Measurements from ENCODE around the gene SH3BP4.

SH3BP4 gene

GRCh38 chr2:234997389-234997788 is 45.6 kb downstream of the SH3BP4 start:
- Histone ChIP-seq H3K27ac (ENCODE audit: insufficient read depth, low read depth, low read length, poor library complexity, severe bottlenecking) (peak overlapping the region; percentile 36), H3K27me3 (ENCODE audit: control insufficient read depth, insufficient read depth, low read length, poor library complexity, severe bottlenecking) (no peaks in the 10 kb centered on the region), H3K4me1 (ENCODE audit: control insufficient read depth, insufficient read depth, low read length) (peaks cover 70% of the 10 kb centered on the region), H3K4me3 (ENCODE audit: insufficient read depth, low read depth, low read length) (no peak overlapping the region), H3K36me3 (ENCODE audit: control insufficient read depth, insufficient read depth, low read length) (peaks cover 7% of the 10 kb centered on the region), H3K9me3 (ENCODE audit: control insufficient read depth, low read length) (no peaks in the 10 kb centered on the region)
- WGBS, 2 experiments = 90 to 94% methylated on average over 8 of the region's 8 CpGs

- Histone ChIP-seq H3K36me3 (ENCODE audit: control insufficient read depth, insufficient read depth, low read length) (peaks cover 7% of the 10 kb centered on the region), H3K4me1 (ENCODE audit: control insufficient read depth, insufficient read depth, low read length) (peaks cover 61% of the 10 kb centered on the region), H3K27ac (ENCODE audit: insufficient read depth, low read depth, low read length, poor library complexity, severe bottlenecking) (peak overlapping the region; percentile 53), H3K27me3 (ENCODE audit: control insufficient read depth, insufficient read depth, low read length, poor library complexity, severe bottlenecking) (no peaks in the 10 kb centered on the region), H3K9me3 (ENCODE audit: control insufficient read depth, low read length) (no peaks in the 10 kb centered on the region), H3K4me3 (ENCODE audit: insufficient read depth, low read depth, low read length) (no peak overlapping the region)
- 80 to 81% methylated on average over 29 of the region's 29 CpGs for WGBS, 2 experiments
Measured at GRCh38 chr2:234998404-234999211, 46.8 kb downstream of the SH3BP4 start.

- H3K27ac ChIP-seq (ENCODE audit: insufficient read depth, low read depth, low read length, poor library complexity, severe bottlenecking) = no peak overlapping the region
- H3K4me3 ChIP-seq (ENCODE audit: insufficient read depth, low read depth, low read length) = no peak overlapping the region
- H3K4me1 ChIP-seq (ENCODE audit: control insufficient read depth, insufficient read depth, low read length) = peaks cover 52% of the 10 kb centered on the region
- no peaks in the 10 kb centered on the region for H3K9me3 ChIP-seq (ENCODE audit: control insufficient read depth, low read length)
- 83 to 84% methylated on average over 11 of the region's 11 CpGs for WGBS, 2 experiments
- no peaks in the 10 kb centered on the region for H3K27me3 ChIP-seq (ENCODE audit: control insufficient read depth, insufficient read depth, low read length, poor library complexity, severe bottlenecking)
- H3K36me3 ChIP-seq (ENCODE audit: control insufficient read depth, insufficient read depth, low read length) = peaks cover 5% of the 10 kb centered on the region
Measured at GRCh38 chr2:234999740-235000425, 48.1 kb downstream of the SH3BP4 start.

GRCh38 chr2:235000426-235001236 is 48.8 kb downstream of the SH3BP4 start:
- no peaks in the 10 kb centered on the region for H3K9me3 ChIP-seq (ENCODE audit: control insufficient read depth, low read length)
- no peak overlapping the region for H3K4me3 ChIP-seq (ENCODE audit: insufficient read depth, low read depth, low read length)
- 94% methylated on average over 20 of the region's 20 CpGs for WGBS, 2 experiments
- H3K27ac ChIP-seq (ENCODE audit: insufficient read depth, low read depth, low read length, poor library complexity, severe bottlenecking) = no peak overlapping the region
- no peaks in the 10 kb centered on the region for H3K27me3 ChIP-seq (ENCODE audit: control insufficient read depth, insufficient read depth, low read length, poor library complexity, severe bottlenecking)
- peaks cover 52% of the 10 kb centered on the region for H3K4me1 ChIP-seq (ENCODE audit: control insufficient read depth, insufficient read depth, low read length)
- no peaks in the 10 kb centered on the region for H3K36me3 ChIP-seq (ENCODE audit: control insufficient read depth, insufficient read depth, low read length)

- no peaks in the 10 kb centered on the region for H3K36me3 ChIP-seq (ENCODE audit: control insufficient read depth, insufficient read depth, low read length)
- WGBS, 2 experiments = 91 to 93% methylated on average over 25 of the region's 25 CpGs
- peaks cover 54% of the 10 kb centered on the region for H3K4me1 ChIP-seq (ENCODE audit: control insufficient read depth, insufficient read depth, low read length)
Measured at GRCh38 chr2:235001237-235002133, 49.7 kb downstream of the SH3BP4 start.

GRCh38 chr2:235002198-235003095 is 50.6 kb downstream of the SH3BP4 start:
- Histone ChIP-seq H3K36me3 (ENCODE audit: control insufficient read depth, insufficient read depth, low read length) (no peaks in the 10 kb centered on the region), H3K4me3 (ENCODE audit: insufficient read depth, low read depth, low read length) (no peak overlapping the region), H3K9me3 (ENCODE audit: control insufficient read depth, low read length) (no peaks in the 10 kb centered on the region), H3K27ac (ENCODE audit: insufficient read depth, low read depth, low read length, poor library complexity, severe bottlenecking) (no peak overlapping the region), H3K27me3 (ENCODE audit: control insufficient read depth, insufficient read depth, low read length, poor library complexity, severe bottlenecking) (no peaks in the 10 kb centered on the region), H3K4me1 (ENCODE audit: control insufficient read depth, insufficient read depth, low read length) (peaks cover 50% of the 10 kb centered on the region)
- WGBS, 2 experiments = 90% methylated on average over 16 of the region's 16 CpGs

More at GRCh38 chr2:235001237-235002133, 49.7 kb downstream of the SH3BP4 start:
- Histone ChIP-seq H3K4me3 (ENCODE audit: insufficient read depth, low read depth, low read length) (no peak overlapping the region), H3K9me3 (ENCODE audit: control insufficient read depth, low read length) (no peaks in the 10 kb centered on the region), H3K27me3 (ENCODE audit: control insufficient read depth, insufficient read depth, low read length, poor library complexity, severe bottlenecking) (no peaks in the 10 kb centered on the region), H3K27ac (ENCODE audit: insufficient read depth, low read depth, low read length, poor library complexity, severe bottlenecking) (peak overlapping the region; percentile 16)

GRCh38 chr2:235003096-235003775 is 51.4 kb downstream of the SH3BP4 start:
- Histone ChIP-seq H3K27ac (ENCODE audit: insufficient read depth, low read depth, low read length, poor library complexity, severe bottlenecking) (no peak overlapping the region), H3K4me3 (ENCODE audit: insufficient read depth, low read depth, low read length) (no peak overlapping the region), H3K27me3 (ENCODE audit: control insufficient read depth, insufficient read depth, low read length, poor library complexity, severe bottlenecking) (no peaks in the 10 kb centered on the region), H3K4me1 (ENCODE audit: control insufficient read depth, insufficient read depth, low read length) (peaks cover 54% of the 10 kb centered on the region), H3K36me3 (ENCODE audit: control insufficient read depth, insufficient read depth, low read length) (no peaks in the 10 kb centered on the region), H3K9me3 (ENCODE audit: control insufficient read depth, low read length) (no peaks in the 10 kb centered on the region)
- WGBS, 2 experiments = 93 to 94% methylated on average over 12 of the region's 12 CpGs

GRCh38 chr2:235004329-235004903 is 52.6 kb downstream of the SH3BP4 start:
- Histone ChIP-seq H3K9me3 (ENCODE audit: control insufficient read depth, low read length) (no peaks in the 10 kb centered on the region), H3K27me3 (ENCODE audit: control insufficient read depth, insufficient read depth, low read length, poor library complexity, severe bottlenecking) (no peaks in the 10 kb centered on the region), H3K36me3 (ENCODE audit: control insufficient read depth, insufficient read depth, low read length) (no peaks in the 10 kb centered on the region), H3K27ac (ENCODE audit: insufficient read depth, low read depth, low read length, poor library complexity, severe bottlenecking) (no peak overlapping the region), H3K4me3 (ENCODE audit: insufficient read depth, low read depth, low read length) (no peak overlapping the region), H3K4me1 (ENCODE audit: control insufficient read depth, insufficient read depth, low read length) (peaks cover 52% of the 10 kb centered on the region)
- WGBS, 2 experiments = 97 to 98% methylated on average over 6 of the region's 6 CpGs

Measured in ectodermal cell (in vitro differentiated cells).